Daoy (cell line): Measurements from ENCODE around the gene TMEM179B. TPM values are rescaled to one million over a fixed set of nuclear protein-coding genes. Genes with fewer than 3 reads are reported as not detected.
"Not testable (repeated sequence)": the region's sequence is repeated elsewhere in the genome, so short reads cannot be mapped to it uniquely, and the experiment has no call there.

Source experiments
- DNase-seq: peaks from one replicate; pipeline ENCODE4 v3.0.0-alpha.2; 2015; ENCODE audit warnings: low read depth
- total RNA-seq: library from RNA; depleted of rRNA; stranded (reverse); fragments of >200 nt; shearing (Covaris generic); gene quantifications from 2 replicates; pipeline ENCODE4 v1.2.3, GENCODE V29; 2014; rRNA removed

The TMEM179B gene
- total RNA-seq, result 40.8 and 64.5 TPM in 2 replicates

DNA sequence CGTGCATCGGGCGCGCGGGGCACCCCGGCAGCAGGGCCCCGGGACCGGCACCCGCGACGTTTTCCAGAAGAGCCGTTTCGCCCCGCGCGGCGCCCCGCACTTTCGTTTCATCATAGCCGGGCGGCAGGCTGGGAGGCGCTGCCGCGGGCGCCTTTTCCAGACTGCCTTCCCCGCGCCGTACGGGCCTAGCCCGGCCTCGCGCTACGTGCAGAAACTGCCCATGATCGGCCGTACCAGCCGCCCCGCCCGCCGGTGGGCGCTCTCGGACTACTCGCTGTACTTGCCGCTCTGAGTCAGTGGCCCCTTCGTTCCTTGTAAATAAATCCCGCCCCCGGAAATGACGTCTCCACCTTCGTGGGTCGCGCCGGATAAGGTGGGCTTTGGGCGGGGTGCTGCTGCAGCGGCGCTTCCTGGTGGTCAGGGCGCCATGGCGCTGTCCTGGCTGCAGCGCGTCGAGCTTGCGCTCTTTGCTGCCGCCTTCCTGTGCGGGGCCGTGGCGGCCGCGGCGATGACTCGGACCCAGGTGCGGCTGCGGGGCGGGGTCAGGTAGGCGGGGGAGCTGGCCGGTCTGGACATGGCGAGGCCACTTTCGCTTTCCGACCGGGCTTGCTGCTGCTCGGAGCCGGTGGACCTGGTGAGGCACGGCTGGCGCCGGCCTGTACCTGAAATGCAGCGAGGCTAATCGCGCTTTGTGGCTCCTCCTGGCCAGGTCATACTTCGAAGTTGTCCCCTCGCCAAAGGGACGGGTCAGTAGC, at the start of gene TMEM179B:
TMEM179B (plus strand) TSS at position 398 of the 755 bp plus-strand sequence; CDS start at position 428, 30 bp downstream.
- peak; percentile 98 for DNase-seq

- DNase-seq, result no peak
These were observed 39.6 kb upstream of the TMEM179B start for GRCh38 chr11:62747475-62748160.

DNA sequence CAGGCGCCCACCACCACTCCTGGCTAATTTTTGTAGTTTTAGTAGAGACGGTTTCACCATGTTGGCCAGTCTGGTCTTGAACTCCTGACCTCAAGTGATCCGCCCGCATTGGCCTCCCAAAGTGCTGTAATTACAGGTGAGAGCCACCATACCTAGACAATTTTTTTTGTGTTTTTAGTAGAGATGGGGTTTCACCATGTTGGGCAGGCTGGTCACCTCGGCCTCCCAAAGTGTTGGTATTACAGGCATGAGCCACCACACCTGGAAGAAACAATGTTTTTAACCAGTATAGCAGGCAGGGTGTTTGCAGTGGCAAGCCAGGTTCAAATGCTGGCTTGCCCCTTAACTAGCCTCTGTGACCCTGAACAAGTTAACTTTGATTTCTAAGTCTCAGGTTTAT, 37.3 kb upstream of the TMEM179B start:
- not testable (repeated sequence) for DNase-seq

DNA sequence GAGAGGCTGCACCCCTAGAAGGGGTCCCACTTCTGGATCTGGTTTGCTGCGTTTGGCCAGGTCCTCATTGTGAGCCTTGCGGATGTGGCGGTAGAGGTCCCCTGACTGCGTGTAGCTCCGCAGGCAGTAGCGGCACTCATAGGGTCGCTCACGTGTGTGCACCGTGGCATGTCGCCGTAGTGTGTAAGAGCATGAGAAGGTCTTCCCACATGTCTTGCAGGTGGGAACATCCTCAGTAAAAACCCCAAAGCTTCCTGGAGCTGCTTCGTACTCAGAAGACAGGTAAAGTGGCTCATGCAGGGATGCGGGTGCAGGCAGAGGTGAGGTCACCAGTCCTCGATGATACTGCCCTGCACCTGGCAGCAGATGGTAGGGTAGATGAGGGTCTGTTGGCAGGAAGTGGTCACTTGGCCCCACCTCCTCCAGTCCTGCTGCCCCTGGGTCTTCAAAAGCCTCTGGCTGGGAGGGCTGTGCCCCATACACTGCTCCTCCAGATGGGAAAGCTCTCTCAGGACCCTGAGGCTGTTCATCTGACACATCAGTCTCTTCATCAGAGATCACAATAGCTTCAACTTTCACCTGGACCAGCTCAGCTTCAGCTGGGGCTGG, 34.9 kb upstream of the TMEM179B start:
- DNase-seq, result no peak

GRCh38 chr11:62752994-62753735, 34.0 kb upstream of the TMEM179B start:
- no peak for DNase-seq

GRCh38 chr11:62753736-62754603, 33.2 kb upstream of the TMEM179B start, which contains the start of gene ZBTB3:
ZBTB3 (minus strand) TSS chr11:62754160; CDS start chr11:62753664, 496 bp downstream.
- DNase-seq, result peak; percentile 99

- no peak for DNase-seq
These were observed 32.1 kb upstream of the TMEM179B start for GRCh38 chr11:62755086-62755615.

GRCh38 chr11:62757846-62758788, 29.1 kb upstream of the TMEM179B start:
- no peak for DNase-seq

- not testable (repeated sequence) for DNase-seq
These were observed 26.4 kb upstream of the TMEM179B start for GRCh38 chr11:62760867-62761227.

GRCh38 chr11:62770778-62771143, 16.4 kb upstream of the TMEM179B start:
- DNase-seq, result no peak

DNA sequence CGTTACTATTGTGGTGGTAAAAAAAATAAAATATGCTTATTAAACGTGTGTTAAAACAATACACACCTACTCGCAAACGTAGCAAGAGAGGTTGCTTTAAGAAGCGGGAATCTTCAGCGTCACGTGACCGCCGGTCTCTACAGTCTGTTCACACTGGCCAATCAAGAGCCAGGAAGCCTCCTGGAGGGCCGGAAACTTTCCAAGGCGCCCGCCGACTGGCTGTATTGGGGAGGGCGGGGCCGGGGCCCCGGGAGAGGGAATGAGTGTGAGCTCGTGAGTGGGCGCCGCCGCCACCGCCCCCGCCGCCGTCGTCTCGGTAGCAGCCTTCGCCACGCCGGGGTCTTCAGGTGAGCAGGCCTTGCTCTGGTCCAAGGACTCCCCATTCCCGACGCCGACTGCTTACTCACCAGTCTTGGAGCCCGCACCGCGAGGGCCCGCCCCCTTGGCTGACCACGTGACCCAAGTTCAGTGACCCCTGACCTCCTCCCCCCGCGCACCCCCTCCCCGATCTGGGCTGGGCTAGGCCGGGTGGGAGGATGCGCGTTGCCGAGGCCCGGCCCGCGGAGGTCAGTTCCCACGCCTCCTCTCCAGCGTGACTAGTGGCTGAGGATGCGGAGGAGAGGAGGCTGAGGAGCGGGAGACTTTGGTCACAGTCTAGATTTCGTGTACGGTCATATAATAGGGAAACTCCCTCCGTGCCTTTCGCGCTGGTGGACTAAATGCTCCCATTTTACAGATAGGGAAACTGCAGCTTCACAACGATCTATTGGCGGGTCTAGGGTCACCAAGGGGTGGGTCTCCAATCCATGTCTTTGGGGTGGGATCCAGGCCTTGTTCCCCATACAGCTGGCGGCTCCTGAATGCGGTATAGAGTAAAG, 15.8 kb upstream of the TMEM179B start, which contains the start of gene TAF6L:
TAF6L (plus strand) TSS at position 253 of the 878 bp plus-strand sequence. CDS start 4,388 bp downstream, outside the sequence.
- peak; percentile 97 for DNase-seq

- no peak for DNase-seq
These were observed 12.8 kb upstream of the TMEM179B start for GRCh38 chr11:62774407-62774806.

DNA sequence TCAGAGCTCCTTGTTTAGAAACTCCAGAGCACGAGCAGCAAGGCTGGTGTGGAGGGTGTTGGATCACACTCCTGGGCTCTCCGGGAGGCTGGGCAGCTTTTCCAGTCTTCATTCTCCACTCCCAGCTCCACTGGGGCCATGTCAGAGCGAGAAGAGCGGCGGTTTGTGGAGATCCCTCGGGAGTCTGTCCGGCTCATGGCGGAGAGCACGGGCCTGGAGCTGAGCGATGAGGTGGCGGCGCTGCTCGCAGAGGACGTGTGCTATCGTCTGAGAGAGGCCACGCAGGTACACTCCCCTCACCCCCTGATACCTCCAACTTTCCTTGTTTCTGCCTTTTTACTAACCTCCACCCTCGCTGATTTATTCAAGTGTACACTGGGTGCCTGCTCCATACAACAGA, 11.6 kb upstream of the TMEM179B start:
- no peak for DNase-seq

- no peak for DNase-seq
These were observed 9.8 kb upstream of the TMEM179B start for GRCh38 chr11:62777389-62777788.

DNA sequence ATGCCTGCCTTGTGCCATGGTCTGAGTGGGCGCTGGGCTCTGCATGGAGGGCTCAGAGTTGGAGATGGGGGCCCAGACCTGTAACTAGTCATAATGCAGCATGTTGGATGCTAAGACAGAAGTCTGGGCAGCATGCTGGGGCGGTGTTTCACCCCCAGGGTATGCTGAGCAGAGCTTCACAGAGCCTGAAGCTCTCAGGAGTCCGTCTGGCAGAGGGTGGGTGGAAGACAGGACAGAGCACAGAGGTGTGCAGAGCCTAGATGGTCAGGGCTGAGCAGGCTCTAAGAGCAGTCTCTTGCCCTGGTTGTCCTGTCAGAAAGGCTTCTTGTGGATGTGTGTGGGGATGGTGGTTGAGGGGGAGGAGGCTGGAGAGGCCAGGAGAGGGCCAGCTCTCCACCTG, 8.8 kb upstream of the TMEM179B start:
- no peak for DNase-seq

DNA sequence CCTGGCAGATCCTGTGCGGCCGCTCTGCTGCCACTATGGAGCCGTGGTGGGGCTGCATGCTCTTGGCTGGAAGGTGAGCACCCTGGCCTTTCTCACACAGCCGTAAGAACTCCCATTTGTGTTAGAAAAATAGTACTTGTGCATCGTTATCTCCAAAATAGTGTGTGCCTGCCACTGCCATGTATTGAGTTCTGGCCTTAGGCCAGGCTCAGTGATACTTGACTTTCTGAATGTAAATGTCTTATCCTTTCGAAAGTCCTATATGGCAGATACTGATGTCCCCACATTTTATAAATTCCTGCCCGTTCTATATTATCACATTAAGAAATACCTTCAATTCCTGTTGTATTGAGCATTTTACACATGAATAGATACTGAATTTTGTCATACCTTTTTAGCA, 4.4 kb upstream of the TMEM179B start:
- no peak for DNase-seq

DNA sequence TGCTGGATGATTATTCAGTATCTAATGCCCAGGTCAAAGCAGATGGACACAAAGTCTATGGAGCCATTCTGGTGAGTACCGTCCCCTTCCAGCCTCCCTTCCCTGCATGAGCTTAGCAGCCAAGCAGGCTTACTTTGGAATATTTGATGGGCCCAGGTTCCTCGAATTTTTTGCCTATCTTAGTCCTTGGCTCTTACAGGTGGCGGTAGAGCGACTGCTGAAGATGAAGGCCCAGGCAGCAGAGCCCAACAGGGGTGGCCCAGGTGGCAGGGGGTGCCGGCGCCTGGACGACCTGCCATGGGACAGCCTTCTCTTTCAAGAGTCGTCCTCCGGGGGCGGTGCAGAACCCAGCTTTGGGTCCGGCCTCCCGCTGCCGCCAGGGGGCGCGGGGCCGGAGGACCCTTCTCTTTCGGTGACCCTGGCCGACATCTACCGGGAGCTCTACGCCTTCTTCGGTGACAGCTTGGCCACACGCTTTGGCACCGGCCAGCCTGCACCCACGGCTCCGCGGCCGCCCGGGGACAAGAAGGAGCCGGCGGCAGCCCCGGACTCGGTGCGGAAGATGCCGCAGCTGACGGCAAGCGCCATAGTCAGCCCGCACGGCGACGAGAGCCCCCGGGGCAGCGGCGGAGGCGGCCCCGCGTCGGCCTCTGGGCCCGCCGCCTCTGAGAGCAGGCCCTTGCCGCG, 741 bp upstream of the TMEM179B start:
- DNase-seq, result peak; percentile 86

- no peak for DNase-seq
These were observed 1.8 kb downstream of the TMEM179B start for GRCh38 chr11:62788991-62789390.
